Subcutaneous adipose tissue (tissue), 4 donors: Measurements from ENCODE around the gene MREG. TPM values are rescaled to one million over a fixed set of nuclear protein-coding genes. Genes with fewer than 3 reads are reported as not detected.

Source experiments
- total RNA-seq, 4 donors: library from RNA; depleted of rRNA; stranded (reverse); fragments of >200 nt; gene quantifications; one replicate each; pipeline ENCODE4 v1.1.0, GENCODE V29; 2016
- TF ChIP-seq, protein P1 (sequence below): fragments of 450-650 bp; IDR thresholded peaks from one replicate; pipeline ENCODE4 v1.5.1; 2016; ENCODE audit warnings: low read depth, mild to moderate bottlenecking, control low read depth, antibody characterized with exemption, moderate library complexity

Gene MREG
- total RNA-seq, 4 donors from 2014 or later: 3.3 to 13.1 (median 5.7) TPM

DNA sequence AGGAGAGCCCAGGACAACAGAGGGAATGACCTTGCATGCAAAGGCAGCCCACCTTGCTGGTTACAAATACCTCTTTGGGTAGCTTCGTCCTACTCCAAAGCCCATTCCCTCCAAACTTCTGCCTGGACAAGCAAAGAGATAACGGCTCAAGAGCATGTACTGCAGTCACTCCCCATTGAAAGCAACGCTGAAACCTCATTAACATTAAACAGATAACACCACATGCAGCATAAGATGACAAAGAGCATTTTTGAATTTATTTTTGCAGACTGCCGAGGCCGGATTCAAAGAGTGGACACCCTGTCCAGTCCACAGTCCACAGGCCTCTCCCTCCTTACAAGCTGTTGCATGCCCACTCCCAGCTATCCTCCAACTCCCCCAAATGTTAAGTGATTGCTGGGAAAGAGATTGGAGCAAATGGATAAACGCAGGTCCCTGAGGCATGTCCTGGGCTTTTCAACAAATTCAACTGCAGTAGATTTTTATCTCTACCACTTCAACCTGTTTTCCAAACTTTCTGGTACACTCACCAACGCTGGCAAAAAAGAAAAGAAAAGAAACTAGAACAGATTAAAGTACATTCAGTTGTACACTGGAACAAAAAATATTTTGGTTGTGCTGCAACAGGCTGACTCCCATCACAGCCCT, 40.1 kb downstream of the MREG start:
- TF ChIP-seq, protein P1, sequence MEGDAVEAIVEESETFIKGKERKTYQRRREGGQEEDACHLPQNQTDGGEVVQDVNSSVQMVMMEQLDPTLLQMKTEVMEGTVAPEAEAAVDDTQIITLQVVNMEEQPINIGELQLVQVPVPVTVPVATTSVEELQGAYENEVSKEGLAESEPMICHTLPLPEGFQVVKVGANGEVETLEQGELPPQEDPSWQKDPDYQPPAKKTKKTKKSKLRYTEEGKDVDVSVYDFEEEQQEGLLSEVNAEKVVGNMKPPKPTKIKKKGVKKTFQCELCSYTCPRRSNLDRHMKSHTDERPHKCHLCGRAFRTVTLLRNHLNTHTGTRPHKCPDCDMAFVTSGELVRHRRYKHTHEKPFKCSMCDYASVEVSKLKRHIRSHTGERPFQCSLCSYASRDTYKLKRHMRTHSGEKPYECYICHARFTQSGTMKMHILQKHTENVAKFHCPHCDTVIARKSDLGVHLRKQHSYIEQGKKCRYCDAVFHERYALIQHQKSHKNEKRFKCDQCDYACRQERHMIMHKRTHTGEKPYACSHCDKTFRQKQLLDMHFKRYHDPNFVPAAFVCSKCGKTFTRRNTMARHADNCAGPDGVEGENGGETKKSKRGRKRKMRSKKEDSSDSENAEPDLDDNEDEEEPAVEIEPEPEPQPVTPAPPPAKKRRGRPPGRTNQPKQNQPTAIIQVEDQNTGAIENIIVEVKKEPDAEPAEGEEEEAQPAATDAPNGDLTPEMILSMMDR: no peak

DNA sequence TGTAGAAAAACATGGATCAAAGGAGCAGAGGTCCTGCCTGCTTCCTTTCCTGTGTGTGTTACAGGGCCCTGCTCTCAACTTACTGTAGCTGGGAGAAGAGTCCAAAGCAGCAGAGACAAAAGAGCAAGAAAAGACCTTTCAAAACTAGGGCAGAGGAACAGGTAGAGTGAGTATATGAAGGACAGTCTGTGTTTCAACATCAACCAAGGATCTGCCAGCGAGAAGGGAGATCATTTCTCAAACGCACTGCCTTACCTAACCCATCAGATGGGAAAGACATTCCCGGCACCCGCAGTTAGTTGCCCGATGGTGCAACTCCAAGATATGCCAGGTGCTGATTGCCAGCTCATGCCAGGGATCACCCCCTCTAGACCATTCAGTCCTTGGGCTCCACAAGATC, 41.7 kb downstream of the MREG start:
- TF ChIP-seq, protein P1: no peak

DNA sequence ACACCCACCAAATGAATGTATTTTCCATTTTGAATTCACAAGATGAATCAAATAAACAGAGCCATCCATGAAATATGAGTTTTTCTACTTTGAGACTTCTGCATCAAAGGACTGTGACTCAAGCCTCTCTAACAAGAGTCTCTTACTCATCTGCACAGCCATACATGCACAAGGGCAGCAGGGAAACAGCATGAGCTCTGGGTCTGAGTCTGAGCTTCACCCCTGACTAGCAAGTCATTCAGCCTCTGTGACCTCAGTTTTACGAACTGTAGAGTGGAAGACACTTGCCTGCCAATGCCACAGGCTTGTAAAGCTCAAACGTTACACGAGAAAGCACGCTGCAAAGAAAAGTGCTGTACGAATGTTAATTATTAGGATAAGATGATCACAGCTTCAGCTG, 42.9 kb downstream of the MREG start:
- TF ChIP-seq, protein P1: no peak

DNA sequence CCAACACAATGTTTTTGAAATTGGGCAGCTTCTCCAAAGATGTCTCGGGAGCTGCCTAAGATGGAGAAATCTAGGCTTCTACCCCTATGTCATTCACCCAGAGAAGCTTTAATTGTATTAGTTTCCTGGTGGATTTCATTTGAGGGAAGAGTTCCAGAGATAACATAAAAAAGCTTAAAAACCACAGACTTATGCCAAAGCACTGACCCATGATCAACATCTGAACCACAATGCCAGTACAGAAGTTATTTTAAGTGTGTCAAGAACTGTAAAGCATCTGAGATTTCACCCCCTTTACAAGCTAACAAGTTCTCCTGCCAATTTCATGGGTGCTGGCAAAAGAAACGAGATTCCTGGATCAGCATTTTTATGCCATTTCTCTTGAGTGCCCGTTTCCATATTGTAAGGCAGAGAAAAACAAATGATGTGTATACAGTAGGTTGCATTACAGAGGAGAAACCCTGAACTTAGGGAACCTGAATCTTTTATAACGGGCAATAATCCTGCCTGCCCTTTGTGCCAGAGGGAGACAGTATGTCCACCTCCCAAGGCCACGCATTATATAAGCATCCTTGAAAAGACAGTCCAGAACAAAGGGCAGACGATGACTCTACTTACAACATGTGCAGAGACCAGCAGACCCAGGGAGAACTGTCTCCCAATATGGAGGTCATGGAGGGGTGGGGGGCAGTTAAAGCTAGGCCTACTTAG, 44.1 kb downstream of the MREG start:
- TF ChIP-seq, protein P1: no peak

DNA sequence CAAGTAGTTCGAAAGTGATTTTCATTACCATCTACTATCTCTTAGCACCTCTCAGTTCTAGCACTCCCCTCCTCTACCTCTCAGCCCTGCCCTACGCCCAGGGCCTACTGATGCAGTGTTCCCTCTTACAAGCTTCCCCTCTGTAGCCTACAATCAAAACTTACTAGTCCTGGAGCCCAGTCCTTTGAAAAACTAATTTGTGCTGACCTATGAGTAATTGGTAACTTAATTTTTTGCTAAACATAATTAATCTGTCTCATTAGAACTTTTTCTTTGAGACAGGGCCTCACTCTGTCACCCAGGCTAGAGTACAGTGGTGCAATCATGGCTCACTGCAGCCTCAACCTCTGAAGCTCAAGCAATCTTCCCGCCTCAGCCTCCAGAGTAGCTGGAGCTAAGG, 44.9 kb downstream of the MREG start:
- TF ChIP-seq, protein P1: no peak

DNA sequence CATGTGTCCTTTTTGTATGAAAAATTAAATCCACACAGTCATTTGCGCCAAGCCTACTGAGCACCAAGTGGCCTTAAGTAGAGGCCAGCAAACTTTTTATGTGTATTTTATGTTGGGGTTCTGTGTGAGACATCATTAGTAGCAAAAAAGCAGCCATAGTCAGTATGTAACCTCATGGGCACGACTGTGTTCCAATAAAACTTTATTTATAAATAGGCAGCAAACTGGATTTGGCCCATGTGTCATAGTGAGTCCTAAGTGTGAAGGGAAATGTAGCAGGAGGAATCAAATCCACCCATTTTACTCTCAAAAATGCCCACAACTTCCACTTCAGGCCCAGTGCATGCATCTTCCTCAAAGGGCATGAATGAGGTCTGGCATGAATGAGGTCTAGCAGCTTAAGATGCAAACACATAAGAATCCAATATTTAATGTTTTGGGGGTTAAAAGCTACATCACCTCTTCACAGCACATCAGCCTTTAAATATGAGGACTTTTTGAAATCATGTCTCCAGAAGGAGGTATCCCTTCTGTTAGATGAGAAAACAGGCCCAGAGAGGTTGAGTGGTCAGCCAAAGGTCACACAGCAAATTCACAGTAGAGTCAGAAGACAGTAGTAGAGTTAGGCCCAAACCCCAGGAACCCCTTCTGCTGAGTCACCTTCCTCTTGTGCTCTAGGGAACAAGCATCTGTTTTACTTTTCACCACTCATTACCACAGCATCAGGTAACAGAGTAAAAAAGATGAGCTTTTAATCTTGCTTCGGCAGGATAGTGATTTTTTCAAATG, 45.6 kb downstream of the MREG start:
- TF ChIP-seq, protein P1: no peak

DNA sequence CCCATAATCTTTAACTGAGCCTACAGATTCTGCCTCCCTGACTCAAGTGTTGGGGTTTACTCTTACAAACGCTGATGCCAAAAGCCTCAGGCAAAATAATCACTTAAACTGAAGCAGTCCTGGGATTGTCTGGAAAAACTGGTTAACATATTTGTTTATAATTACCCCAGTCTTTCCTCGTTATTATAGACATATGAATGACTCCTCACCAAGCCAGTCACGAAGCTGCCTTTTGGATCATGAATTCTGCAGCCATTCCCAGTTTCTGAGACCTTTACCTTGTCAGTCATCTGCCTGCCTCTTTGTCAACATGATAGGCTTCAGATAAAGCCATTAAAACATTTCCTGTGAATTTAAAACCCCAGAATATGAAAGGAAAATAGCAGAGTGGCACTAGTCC, 46.4 kb downstream of the MREG start:
- TF ChIP-seq, protein P1: no peak
